Hematopoietic multipotent progenitor cell (in vitro differentiated cells): ENCODE data around the gene CYP2E1. TPM values are rescaled to one million over a fixed set of nuclear protein-coding genes. Genes with fewer than 3 reads are reported as not detected.
"Not testable (repeated sequence)": the region's sequence is repeated elsewhere in the genome, so short reads cannot be mapped to it uniquely, and the experiment has no call there.

ENCODE experiments used
- DNase-seq, 3 donors: peaks; one replicate each; pipeline ENCODE4 v3.0.0-alpha.2; 2011 to 2015; ENCODE audit warnings: low read depth in 2 of 3, low spot score in 2 of 3
- total RNA-seq: library from RNA; depleted of rRNA; stranded (reverse); fragments of >200 nt; gene quantifications from one replicate; pipeline ENCODE4 v1.2.3, GENCODE V29; 2012

CYP2E1 gene
- total RNA-seq, 1 donor, result 0.81 TPM

DNA sequence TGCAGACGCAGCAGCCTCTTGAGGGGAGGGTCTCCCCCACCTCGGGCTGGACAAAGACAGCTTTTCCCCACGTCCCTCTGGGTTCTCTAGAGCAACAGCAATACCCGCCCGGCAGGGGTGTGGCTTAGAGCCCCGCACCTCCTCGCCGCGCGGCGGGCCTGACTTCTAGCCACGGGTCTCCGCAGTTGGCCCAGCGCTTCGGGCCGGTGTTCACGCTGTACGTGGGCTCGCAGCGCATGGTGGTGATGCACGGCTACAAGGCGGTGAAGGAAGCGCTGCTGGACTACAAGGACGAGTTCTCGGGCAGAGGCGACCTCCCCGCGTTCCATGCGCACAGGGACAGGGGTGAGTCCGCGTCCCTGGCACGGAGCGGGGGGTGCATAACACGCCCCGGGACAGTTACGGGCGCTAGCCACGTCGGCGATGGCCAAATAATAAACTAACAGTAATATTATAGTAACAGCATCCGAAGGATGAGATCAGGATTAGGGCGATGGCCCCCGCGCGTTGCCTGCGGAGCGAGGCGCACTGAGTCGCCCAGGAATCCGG lies 1.2 kb downstream of the CYP2E1 start:
- DNase-seq, result no peak

DNA sequence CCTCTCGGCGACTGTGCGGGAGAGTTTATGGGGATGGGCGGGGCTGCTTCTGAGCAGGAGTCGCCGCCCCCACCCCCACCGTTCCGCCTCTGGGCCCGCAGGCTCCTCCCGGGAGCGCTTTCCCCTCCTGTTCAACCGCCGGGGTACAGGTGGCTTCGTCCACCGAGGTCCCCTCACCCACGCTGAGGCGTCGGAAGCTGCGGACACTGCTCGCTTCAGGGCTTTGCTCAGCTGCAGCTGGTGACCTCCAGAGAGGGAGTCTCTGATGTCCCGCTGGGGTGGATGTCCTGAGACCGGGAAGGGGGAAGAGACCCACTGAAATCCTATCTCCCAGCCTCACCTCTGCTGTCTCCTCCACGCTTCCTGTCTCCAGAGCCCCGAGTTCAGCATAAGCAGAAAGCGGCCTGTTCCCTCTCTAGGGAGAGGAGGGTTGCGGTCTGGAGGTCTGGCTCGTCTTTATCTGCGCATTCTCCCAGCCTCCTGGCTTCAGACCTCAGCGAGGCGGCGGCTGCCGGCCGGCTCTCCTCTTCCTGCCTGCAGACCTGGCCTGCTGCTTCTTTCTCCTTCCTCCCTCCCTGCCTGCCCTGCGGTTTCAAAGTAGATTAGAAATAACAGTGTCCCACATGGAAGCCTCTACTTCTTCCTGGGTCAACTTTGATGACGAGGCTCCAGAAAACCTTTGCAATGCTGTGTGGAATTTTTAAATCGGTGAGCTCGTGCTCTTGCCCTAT lies 1.8 kb downstream of the CYP2E1 start:
- DNase-seq, result peak in 2 of 3 donors; percentile 30 to 34

DNA sequence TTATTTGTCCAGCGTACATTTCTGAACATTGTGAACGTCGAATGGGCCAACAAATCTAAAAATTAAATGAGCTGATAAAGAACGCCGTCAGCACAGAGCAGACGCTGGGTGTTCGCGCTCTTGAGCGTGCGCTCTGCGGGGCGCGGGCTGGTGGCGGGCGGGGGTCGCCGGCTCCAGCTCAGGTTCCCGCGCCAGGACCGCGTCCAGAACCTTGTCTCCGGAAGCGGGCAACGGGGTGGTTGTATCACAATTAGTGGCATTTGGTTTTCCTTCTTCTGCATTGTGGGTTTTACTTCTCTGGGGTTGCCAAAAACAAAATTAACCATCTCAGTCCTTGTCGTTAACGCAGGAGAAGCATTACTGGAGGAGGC lies 2.4 kb downstream of the CYP2E1 start:
- no peak for DNase-seq

DNA sequence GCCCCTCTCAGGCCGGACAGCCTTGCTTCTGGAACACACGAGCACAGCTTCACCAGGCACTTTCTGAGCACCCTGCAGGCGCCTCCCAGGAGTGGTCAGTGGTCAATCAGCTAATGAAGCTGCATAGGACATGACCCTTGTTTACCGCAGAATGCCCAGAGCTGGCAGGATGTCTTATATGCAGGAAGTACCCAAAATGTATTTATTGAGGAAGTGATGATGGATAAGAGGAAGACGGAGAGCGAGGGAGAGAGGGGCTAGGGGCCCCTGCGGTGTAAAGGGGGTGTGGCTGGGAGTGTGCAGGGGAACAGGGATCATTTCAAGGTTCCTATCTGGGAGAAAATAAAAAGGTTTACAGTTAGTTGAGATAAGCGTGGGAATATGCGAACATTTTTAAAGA lies 3.3 kb downstream of the CYP2E1 start:
- DNase-seq, result peak in 1 of 3 donors; percentile 34

DNA sequence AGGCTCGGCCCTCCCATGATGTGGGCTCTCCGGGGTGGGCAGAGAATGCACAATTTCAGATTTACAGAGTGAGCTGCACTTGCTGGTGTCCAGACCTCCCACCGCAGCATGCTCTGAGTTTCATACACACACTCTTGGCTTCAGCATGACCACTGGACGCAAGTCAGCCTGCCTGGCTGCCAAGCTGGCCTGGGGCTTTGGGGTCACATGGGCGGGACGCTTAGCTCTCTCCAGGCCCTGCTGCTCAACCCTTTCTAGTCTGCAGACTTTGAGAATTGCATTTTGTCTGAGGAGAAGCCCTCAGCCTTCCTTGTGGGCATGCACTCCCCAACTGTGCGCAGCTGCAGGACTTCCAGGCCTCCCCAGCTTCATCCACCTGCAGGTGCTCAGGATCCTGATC lies 5.7 kb downstream of the CYP2E1 start:
- no peak for DNase-seq

DNA sequence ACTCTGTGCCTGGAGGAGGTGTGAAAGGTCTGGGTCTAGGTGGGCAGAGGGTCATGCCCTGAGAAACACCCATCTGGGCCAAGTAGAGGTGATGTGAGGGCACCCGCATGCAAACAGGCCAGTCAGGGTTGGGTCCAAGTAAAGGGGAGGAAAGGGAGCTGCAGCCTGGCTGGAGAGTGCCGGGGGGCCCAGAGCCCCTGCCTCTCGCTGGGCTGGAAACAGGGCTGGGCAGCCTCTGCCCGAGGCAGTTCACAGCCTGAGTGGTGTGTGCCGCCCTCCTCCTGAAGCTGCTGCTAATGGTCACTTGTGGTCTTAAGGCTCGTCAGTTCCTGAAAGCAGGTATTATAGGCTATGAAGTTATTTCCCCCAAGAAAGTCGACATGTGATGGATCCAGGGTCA lies 7.3 kb downstream of the CYP2E1 start:
- no peak for DNase-seq

DNA sequence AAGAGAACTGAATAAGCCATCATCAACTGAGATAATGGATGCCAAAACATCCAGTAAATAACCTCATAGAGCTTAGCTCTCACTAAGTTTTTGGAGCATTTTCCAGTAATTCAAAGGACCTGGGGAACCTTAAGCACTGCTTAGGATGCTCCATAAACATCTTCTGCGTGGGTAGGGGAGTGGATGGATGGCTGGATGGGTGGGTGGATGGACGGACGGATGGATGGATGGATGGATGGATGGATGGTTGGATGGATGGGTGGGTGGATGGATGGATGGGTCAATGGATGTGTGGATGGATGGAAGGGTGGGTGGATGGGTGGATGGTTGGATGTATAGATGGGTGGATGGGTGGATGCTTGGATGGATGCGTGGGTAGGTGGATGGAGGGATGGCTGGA lies 9.0 kb downstream of the CYP2E1 start:
- DNase-seq, result no peak

DNA sequence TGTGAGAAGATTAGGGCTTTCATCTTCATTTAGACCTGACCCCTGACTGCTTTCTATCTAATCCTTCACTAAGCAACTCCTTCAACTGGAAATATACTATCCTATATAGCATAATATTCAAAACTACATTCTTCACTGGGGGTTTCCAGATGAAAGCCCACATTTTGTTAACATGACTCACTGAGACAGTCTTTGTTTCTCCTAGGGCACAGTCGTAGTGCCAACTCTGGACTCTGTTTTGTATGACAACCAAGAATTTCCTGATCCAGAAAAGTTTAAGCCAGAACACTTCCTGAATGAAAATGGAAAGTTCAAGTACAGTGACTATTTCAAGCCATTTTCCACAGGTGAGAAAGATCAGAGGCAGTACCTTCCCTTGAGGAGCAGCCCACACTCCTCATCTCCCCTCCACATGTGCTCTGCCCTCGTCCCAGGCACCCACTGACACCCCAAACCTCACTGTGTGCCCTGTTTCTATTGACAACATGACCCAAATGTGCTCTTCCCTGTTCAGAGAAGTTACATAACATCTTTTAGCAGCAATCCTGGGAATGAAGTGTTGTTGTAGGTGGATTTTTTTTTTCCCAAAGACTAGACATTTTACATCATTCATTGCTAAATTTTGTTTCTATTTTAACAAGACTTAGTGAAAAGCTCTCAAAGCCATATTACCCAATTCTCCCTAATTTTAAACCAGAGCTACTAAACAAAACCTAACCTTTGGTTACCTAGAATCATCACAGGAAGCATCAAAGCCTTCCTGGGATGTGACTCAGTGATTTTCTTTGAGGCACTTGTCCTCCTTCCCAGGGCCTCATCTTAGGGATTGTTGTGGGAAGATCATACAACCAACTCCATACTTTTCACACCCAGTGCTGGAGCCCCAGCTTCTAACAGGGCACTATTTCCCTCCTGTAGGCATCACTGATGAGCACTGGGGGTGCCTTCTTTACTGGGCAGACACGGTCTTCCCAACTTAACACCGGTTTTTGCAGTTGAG lies 10.7 kb downstream of the CYP2E1 start:
- DNase-seq, result no peak

DNA sequence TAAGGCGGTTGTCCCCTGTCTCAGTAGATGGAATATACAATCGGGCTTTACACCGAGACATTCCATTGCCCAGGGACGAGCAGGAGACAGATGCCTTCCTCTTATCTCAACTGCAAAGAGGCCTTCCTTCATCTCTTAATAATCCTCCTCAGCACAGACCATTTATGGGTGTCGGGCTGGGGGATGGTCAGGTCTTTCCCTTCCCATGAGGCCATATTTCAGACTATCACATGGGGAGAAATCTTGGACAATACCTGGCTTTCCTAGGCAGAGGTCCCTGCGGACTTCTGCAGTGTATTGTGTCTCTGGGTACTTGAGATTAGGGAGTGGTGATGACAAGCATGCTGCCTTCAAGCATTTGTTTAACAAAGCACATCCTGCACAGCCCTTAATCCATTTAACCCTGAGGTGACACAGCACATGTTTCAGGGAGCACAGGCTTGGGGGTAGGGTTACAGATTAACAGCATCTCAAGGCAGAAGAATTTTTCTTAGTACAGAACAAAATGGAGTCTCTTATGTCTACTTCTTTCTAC lies 14.3 kb downstream of the CYP2E1 start:
- DNase-seq, result not testable (repeated sequence)

DNA sequence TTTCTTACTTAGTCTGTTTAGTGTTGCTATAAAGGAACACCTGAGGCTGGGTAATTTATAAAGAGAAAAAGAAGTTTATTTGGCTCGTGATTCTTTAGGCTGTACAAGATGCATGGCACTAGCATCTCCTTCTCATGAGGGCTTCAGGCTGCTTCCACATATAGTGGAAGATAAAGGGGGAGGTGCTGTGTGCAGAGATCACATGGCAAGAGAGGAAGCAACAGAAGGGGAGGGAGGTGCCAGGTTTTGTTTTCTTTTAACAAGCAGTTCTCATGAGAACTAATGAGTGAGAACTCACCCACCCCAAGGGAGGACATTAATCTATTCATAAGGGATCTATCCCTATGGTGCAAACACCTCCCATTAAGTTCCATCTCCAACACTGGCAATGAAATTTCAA lies 17.3 kb downstream of the CYP2E1 start:
- DNase-seq, result peak in 1 of 3 donors; percentile 13

DNA sequence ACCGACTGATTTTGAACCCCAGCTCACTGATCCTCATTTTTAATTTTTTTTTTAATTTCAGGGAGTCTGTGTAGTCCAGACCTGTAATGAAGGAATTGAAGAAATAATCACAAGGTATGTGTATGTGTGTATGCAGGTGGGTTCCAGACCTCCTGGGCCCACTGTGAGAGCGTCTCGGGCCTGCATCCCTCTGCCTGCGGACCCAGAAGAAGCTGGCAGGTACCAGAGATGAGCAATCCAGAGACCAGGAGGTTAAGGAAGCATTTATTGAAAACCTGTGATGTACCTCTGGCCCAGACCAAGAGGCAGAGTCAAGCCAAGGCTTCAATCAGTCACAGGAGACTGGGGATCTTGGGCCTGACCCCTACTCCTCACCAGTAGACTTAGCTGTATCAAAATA lies 27.4 kb downstream of the CYP2E1 start:
- DNase-seq, result no peak

DNA sequence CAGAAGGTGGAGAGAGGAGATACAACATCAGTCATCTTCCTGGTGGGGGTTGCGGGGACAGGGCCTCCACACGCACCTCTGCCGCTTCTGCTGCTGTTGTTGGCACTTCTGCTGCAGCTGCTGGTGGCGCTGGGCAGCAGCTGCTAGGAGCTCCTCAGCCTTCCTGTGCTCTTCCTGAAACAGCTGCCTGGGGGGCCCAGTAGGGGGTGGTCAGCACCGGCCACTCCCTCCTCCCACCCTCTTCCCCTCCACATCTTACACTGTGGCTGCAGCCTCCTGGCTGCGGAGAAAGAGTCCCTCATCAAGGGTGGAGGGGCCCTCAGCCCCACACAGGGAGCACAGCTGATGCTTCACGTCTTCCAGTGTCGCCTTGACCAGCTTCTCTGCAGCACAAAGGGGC lies 28.4 kb downstream of the CYP2E1 start:
- DNase-seq, result no peak

DNA sequence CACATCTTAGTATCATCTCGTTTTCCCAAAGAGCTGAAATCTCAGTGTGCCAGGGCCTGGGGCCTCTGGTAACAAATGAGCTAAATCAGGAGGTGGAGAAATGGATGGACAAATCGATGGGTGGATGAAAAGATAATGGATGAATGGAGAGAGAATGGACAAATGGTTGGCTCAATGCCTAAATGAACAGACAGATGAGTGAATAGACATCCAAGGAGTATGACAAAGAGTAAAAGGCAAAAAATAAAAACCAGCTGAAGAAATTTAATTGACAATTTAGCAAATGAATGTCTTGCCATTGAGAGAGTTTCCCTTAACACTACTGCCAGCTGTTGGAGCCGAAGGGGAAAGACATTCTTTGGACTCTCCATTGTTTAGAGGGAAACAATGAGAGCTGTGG lies 30.2 kb downstream of the CYP2E1 start:
- DNase-seq, result no peak

DNA sequence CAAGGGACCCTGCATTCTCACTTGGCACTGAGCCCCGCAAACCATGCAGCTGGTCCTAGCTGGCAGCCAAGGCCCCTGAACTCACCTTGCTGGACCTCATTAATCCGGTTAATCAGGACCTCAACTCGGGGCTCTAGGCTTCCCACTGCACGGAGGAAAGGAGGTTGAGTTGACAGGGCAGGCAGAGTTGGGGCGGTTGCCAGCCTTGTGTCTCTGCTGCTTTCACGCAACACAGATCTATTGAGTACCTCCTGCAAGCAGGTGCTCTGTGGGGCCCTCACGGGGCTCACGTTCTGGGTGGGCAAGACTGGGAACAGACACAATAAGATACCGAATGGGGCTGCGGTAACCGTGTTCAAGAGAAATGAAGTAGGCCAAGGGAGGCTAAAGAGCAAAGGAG lies 32.1 kb downstream of the CYP2E1 start:
- no peak for DNase-seq

DNA sequence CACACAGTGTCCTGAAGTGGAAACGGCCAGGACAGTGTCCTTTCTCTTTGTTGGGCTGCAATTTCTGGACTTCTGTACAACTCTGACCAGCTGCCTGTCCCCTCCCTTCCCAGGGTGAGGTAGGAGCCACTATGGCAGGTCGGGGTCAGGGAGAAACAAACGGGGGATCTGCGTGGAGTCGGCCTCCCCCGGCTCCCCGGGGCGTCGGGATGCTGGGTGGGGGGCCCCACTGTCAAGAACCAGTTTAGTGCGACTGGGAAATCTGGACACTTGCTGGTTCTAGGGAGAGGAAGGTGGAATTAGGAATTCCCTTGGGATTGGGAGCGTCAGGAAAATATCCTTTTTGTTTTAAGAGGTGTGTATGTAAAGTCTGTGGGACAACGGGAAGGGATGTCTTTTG lies 37.7 kb downstream of the CYP2E1 start:
- no peak for DNase-seq

DNA sequence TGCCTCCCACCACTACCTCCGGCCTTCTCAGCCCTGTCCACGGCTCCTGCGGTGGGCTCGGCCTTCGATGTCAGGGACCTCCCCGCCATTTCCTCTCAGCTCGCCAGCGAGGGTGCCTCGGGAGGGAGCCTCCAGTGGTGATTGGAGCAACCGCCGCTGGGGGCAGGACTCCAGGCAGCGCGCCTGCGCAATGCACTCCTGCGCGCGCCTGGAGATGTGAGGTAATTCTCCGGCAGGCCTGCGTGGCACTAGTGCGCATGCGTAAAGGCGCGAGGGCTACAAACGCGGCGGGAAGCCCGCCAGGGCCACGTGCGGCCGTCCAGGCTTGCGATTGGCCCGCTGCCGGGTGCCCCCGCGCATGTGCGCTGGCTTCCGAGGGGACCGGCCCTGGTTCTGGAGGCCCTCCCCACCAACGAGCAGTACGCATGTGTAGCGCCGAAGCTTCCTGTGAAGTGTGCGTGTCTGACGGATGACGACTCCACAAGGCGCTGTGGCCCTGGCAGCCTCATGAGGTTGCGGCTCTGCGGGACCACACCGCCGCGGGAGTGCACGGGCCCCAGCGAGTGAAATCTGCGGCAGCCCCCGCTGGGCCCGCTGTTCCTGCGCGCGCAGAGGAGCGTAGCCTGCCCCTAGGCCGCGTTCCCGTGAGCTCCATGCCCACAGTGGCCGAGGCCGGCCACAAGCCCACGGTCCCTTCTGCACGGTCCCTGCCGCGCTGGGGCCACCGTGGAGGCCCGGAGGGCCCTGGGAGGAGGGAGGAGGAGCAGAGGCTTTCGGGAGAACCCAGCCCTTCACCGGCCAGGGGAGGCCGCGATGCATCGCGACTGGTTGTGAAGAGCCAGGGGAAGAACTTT lies 38.5 kb downstream of the CYP2E1 start, which contains the start of gene SYCE1:
Gene SYCE1, minus strand, starts transcription at position 143 of the 854 bp plus-strand sequence. Its CDS starts 54 bp downstream, at position 89.
- DNase-seq, result peak in 2 of 3 donors; percentile 24 to 26

DNA sequence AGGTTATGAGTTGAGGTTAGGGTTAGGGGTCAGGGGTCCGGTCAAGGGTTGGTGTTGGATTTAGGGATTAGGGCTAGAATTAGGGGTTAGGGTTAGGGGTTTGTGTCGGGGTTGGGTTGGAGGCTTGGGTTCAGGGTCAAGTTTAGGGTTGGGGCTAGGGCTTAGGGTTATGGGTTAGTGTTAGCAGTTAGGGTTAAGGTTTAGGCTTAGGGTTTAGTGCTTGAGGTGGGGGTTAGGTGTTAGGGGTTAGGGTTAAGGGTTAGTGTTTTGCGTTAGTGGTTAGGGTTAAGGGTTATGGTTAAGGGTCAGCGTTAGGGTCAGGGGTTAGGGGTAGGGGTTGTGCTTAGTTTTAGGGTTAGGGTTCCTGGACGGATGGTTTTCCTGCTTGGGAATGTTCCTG lies 40.0 kb downstream of the CYP2E1 start:
- no peak for DNase-seq

DNA sequence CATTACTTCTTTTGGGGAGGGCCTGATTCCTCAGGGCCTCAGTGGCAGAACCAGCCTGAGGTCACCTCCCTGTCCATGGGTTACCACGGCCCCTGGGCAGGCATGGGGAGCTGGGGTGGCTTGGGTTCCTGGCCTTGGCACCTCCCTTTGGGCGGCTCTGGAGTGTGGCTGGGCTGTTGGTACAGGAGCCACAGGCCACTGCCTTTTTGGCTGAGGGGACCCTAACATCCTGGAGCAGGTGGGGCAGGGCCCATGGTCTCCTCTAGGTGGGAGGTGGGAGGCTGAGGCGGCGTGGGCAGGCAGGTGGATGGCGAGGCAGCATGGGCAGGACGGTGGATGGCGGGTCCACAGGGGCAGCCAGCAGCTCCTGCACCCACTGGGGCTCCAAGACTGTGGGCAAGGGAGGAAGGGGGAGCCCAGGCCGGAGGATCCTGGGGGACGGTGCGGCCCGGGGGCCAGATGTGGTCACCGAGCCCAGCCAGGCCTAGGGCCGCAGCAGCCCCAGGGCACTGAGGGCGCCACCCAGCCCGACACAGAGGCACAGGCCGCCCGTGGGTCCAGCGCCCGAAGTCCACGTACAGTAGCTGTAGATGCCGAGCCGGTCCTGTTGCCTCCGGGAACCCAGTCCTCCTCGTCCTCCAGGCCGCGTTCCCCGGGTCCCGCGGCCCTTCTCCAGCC lies 40.6 kb downstream of the CYP2E1 start:
- no peak for DNase-seq

DNA sequence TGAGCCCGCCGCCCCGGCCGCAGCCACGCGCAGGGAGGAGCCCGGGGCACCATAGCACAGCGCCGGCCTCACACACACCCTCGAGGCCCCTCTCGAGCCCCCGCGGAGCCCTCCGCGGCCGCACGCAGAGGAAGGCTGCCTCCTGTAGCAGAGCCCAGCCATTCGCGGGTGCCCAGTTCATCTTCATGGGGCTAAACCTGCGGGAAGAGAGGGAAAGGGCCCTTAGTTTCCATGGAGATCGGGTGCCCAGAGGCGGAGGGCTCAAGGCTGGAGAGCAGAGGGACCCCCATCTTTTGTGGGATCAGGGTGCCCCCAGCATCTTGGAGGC lies 41.1 kb downstream of the CYP2E1 start:
- no peak for DNase-seq
